Posterior cingulate gyrus (tissue), 11 donors: Measurements from ENCODE around the gene SPG7.
"Not testable (repeated sequence)": the region's sequence is repeated elsewhere in the genome, so short reads cannot be mapped to it uniquely, and the experiment has no call there.

Source experiments
- DNase-seq, 10 donors: peaks; one replicate each; pipeline versions ENCODE4 v3.0.0 to v3.0.0-alpha.2; 2020 to 2021; ENCODE audit warnings: mixed read lengths in 3 of 10
- intact Hi-C: fragments of 100-400 bp; cut with DNase I; formaldehyde crosslinking; loops from one replicate; pipeline ENCODE4 v1.15.1; 2023

Gene SPG7

GRCh38 chr16:89557690-89558490, 49.7 kb downstream of the SPG7 start:
- intact Hi-C loops, result loop anchor here (2.0 to 5.0 kb wide), 3 partner anchors 51 to 225 kb away; partner anchors contain the start of genes ANKRD11 and SPG7
- DNase-seq, result peak in 1 of 10 donors; percentile 76

GRCh38 chr16:89560378-89561141, 52.4 kb downstream of the SPG7 start, which contains the start of gene RPL13:
RPL13 (plus strand) TSS chr16:89560682; CDS start chr16:89560960, 278 bp downstream.
- intact Hi-C loops, result loop anchor here (10.0 kb wide), 1 partner anchor 84 kb away; no protein-coding TSS in a partner anchor
- DNase-seq, result peak; percentile 93 to 99 (median 95)

- DNase-seq, result no peak
- intact Hi-C loops, result loop anchor here (10.0 kb wide), 1 partner anchor 83 kb away; no protein-coding TSS in a partner anchor
Measured at GRCh38 chr16:89561142-89561883, 53.1 kb downstream of the SPG7 start.

GRCh38 chr16:89561884-89562599, 53.8 kb downstream of the SPG7 start:
- intact Hi-C loops, result loop anchor here (10.0 kb wide), 1 partner anchor 83 kb away; no protein-coding TSS in a partner anchor
- no peak for DNase-seq

GRCh38 chr16:89562939-89563338, 54.7 kb downstream of the SPG7 start:
- intact Hi-C loops, result loop anchor here (10.0 kb wide), 1 partner anchor 82 kb away; no protein-coding TSS in a partner anchor

GRCh38 chr16:89563639-89564392, 55.6 kb downstream of the SPG7 start:
- DNase-seq, result no peak
- intact Hi-C loops, result loop anchor here (10.0 kb wide), 1 partner anchor 81 kb away; no protein-coding TSS in a partner anchor

More at GRCh38 chr16:89562939-89563338, 54.7 kb downstream of the SPG7 start:
- no peak for DNase-seq

GRCh38 chr16:89564476-89565255, 56.5 kb downstream of the SPG7 start:
- DNase-seq, result peak in 1 of 10 donors; percentile 81
- intact Hi-C loops, result loop anchor here (10.0 kb wide), 1 partner anchor 80 kb away; no protein-coding TSS in a partner anchor

GRCh38 chr16:89565256-89565505, 57.0 kb downstream of the SPG7 start:
- DNase-seq, result no peak
- intact Hi-C loops, result loop anchor here (10.0 kb wide), 1 partner anchor 80 kb away; no protein-coding TSS in a partner anchor

GRCh38 chr16:89565506-89566372, 57.5 kb downstream of the SPG7 start:
- peak in 8 of 10 donors; percentile 34 to 91 (median 47) for DNase-seq
- intact Hi-C loops, result loop anchor here (10.0 kb wide), 1 partner anchor 79 kb away; no protein-coding TSS in a partner anchor

- intact Hi-C loops, result loop anchor here (10.0 kb wide), 1 partner anchor 77 kb away; no protein-coding TSS in a partner anchor
Measured at GRCh38 chr16:89567656-89568594, 59.7 kb downstream of the SPG7 start.

GRCh38 chr16:89569506-89570341, 61.5 kb downstream of the SPG7 start:
- intact Hi-C loops, result loop anchor here (10.0 kb wide), 1 partner anchor 75 kb away; no protein-coding TSS in a partner anchor
- peak in 1 of 10 donors; percentile 74 for DNase-seq

More at GRCh38 chr16:89567656-89568594, 59.7 kb downstream of the SPG7 start:
- peak in 1 of 10 donors; percentile 76 for DNase-seq

GRCh38 chr16:89570342-89570923, 62.2 kb downstream of the SPG7 start:
- peak in 1 of 10 donors; percentile 67 for DNase-seq
- intact Hi-C loops, result no loop called here

GRCh38 chr16:89570983-89571598, 62.9 kb downstream of the SPG7 start:
- intact Hi-C loops, result not testable (repeated sequence)
- DNase-seq, result peak in 1 of 10 donors; percentile 67

GRCh38 chr16:89571636-89572035, 63.4 kb downstream of the SPG7 start:
- intact Hi-C loops, result no loop called here
- no peak for DNase-seq
